DND-41 (cell line): Measurements from ENCODE around the gene KCNMA1.

ENCODE experiments used
- CTCF ChIP-seq: IDR thresholded peaks from 2 replicates; pipeline ENCODE4 v1.5.1; 2012; ENCODE audit warnings: borderline replicate concordance, low read length, moderate library complexity, mild to moderate bottlenecking; ENCODE audit not compliant: poor library complexity, severe bottlenecking; ENCODE audit errors: extremely low read depth
- EZH2 ChIP-seq: IDR thresholded peaks from 3 replicates; pipeline ENCODE4 v1.6.1; 2012; ENCODE audit warnings: borderline replicate concordance, low read depth, mild to moderate bottlenecking, moderate library complexity, low read length, inconsistent platforms; ENCODE audit not compliant: severe bottlenecking

- no peak for TF ChIP-seq EZH2
- no peak for TF ChIP-seq CTCF
These were observed 692.4 kb downstream of the KCNMA1 start for GRCh38 chr10:76945166-76945565.
